ENCODE data around the gene AHSA1. TPM values are rescaled to one million over a fixed set of nuclear protein-coding genes. Genes with fewer than 3 reads are reported as not detected.
A peak's percentile ranks its signal among the peaks of the same experiment; 100 is the strongest.

Gene AHSA1
- total RNA-seq, 2 donors from 2014 or later: 77.7 to 128 TPM

GRCh38 chr14:77439861-77440260, 18.0 kb upstream of the AHSA1 start:
- Histone ChIP-seq H3K4me3 (no peak overlapping the region), H3K27ac (no peak overlapping the region), H3K4me1 (ENCODE audit: control insufficient read depth in 1 of 2, low read depth in 2 of 2) (no peaks in the 10 kb centered on the region), H3K36me3 (peaks cover 52% of the 10 kb centered on the region), H3K27me3 (replicated peaks; ENCODE audit: insufficient read depth) (no peaks in the 10 kb centered on the region), H3K9me3 (no peaks in the 10 kb centered on the region)
- DNase-seq (ENCODE audit: low spot score) (no peak), ATAC-seq (ENCODE audit: insufficient number of reproducible peaks, low FRiP score, low read depth) (no peak)
- no peak for TF ChIP-seq CTCF (IDR thresholded peaks at IDR 0.05)

GRCh38 chr14:77442196-77442595, 15.7 kb upstream of the AHSA1 start:
- ATAC-seq (ENCODE audit: insufficient number of reproducible peaks, low FRiP score, low read depth): no peak
- H3K27me3 ChIP-seq (replicated peaks; ENCODE audit: insufficient read depth): no peaks in the 10 kb centered on the region
- H3K27ac ChIP-seq: no peak overlapping the region
- no peak overlapping the region for H3K4me3 ChIP-seq
- no peak for DNase-seq (ENCODE audit: low spot score)
- H3K9me3 ChIP-seq: no peaks in the 10 kb centered on the region
- H3K4me1 ChIP-seq (ENCODE audit: control insufficient read depth in 1 of 2, low read depth in 2 of 2): no peaks in the 10 kb centered on the region
- peaks cover 42% of the 10 kb centered on the region for H3K36me3 ChIP-seq
- TF ChIP-seq CTCF (IDR thresholded peaks at IDR 0.05): no peak

GRCh38 chr14:77455966-77456640, 1.8 kb upstream of the AHSA1 start:
- DNase-seq (ENCODE audit: low spot score) (no peak), ATAC-seq (ENCODE audit: insufficient number of reproducible peaks, low FRiP score, low read depth) (no peak)
- Histone ChIP-seq H3K4me3 (peak overlapping the region; percentile 82), H3K9me3 (no peaks in the 10 kb centered on the region), H3K36me3 (peaks cover 12% of the 10 kb centered on the region), H3K27ac (no peak overlapping the region), H3K27me3 (replicated peaks; ENCODE audit: insufficient read depth) (no peaks in the 10 kb centered on the region), H3K4me1 (ENCODE audit: control insufficient read depth in 1 of 2, low read depth in 2 of 2) (peaks cover 7 to 30% of the 10 kb centered on the region in 2 donors)
- TF ChIP-seq CTCF (IDR thresholded peaks at IDR 0.05): no peak

- no peaks in the 10 kb centered on the region for H3K9me3 ChIP-seq
- ATAC-seq (ENCODE audit: insufficient number of reproducible peaks, low FRiP score, low read depth) (peak; percentile 24), DNase-seq (ENCODE audit: low spot score) (no peak)
- peak overlapping the region; percentile 82 for H3K4me3 ChIP-seq
- peaks cover 16% of the 10 kb centered on the region for H3K36me3 ChIP-seq
- TF ChIP-seq CTCF (IDR thresholded peaks at IDR 0.05): no peak
- peak overlapping the region; percentile 73 to 88 for H3K27ac ChIP-seq
- peaks cover 7 to 30% of the 10 kb centered on the region in 2 donors for H3K4me1 ChIP-seq (ENCODE audit: control insufficient read depth in 1 of 2, low read depth in 2 of 2)
- no peaks in the 10 kb centered on the region for H3K27me3 ChIP-seq (replicated peaks; ENCODE audit: insufficient read depth)
Observed at GRCh38 chr14:77457115-77457521, 775 bp upstream of the AHSA1 start.

GRCh38 chr14:77458249-77458950, 507 bp downstream of the AHSA1 start:
- DNase-seq (ENCODE audit: low spot score) (no peak), ATAC-seq (ENCODE audit: insufficient number of reproducible peaks, low FRiP score, low read depth) (no peak)
- TF ChIP-seq CTCF (IDR thresholded peaks at IDR 0.05): no peak
- H3K27ac ChIP-seq: peak overlapping the region; percentile 88 to 95
- peak overlapping the region; percentile 82 for H3K4me3 ChIP-seq
- no peaks in the 10 kb centered on the region for H3K27me3 ChIP-seq (replicated peaks; ENCODE audit: insufficient read depth)
- H3K4me1 ChIP-seq (ENCODE audit: control insufficient read depth in 1 of 2, low read depth in 2 of 2): peaks cover 7 to 30% of the 10 kb centered on the region in 2 donors
- H3K9me3 ChIP-seq: no peaks in the 10 kb centered on the region
- peaks cover 27% of the 10 kb centered on the region for H3K36me3 ChIP-seq
